Measurements from ENCODE around the gene H1-8.

- TF ChIP-seq, protein P1, sequence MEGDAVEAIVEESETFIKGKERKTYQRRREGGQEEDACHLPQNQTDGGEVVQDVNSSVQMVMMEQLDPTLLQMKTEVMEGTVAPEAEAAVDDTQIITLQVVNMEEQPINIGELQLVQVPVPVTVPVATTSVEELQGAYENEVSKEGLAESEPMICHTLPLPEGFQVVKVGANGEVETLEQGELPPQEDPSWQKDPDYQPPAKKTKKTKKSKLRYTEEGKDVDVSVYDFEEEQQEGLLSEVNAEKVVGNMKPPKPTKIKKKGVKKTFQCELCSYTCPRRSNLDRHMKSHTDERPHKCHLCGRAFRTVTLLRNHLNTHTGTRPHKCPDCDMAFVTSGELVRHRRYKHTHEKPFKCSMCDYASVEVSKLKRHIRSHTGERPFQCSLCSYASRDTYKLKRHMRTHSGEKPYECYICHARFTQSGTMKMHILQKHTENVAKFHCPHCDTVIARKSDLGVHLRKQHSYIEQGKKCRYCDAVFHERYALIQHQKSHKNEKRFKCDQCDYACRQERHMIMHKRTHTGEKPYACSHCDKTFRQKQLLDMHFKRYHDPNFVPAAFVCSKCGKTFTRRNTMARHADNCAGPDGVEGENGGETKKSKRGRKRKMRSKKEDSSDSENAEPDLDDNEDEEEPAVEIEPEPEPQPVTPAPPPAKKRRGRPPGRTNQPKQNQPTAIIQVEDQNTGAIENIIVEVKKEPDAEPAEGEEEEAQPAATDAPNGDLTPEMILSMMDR (IDR thresholded peaks at IDR 0.05), result no peak
- TF ChIP-seq POLR2A (IDR thresholded peaks at IDR 0.05), result no peak
Measured at GRCh38 chr3:129525341-129525968, 17.5 kb upstream of the H1-8 start.

Measured in transverse colon (tissue), 3 donors.